GM19455 (cell line): Measurements from ENCODE around the gene GORAB.

Experiments
- ATAC-seq: cut with Tn5 transposase; IDR thresholded peaks from one replicate; pipeline ENCODE4 v1.9.1; 2021; ENCODE audit not compliant: unreplicated experiment

The GORAB gene

GRCh38 chr1:170537798-170538503 lies 6.0 kb downstream of the GORAB start:
- ATAC-seq: no peak

- ATAC-seq: no peak
These were observed 6.7 kb downstream of the GORAB start for GRCh38 chr1:170538687-170539086.

- no peak for ATAC-seq
These were observed 7.2 kb downstream of the GORAB start for GRCh38 chr1:170539154-170539553.

GRCh38 chr1:170544624-170545023 lies 12.7 kb downstream of the GORAB start:
- ATAC-seq: no peak

- ATAC-seq: no peak
These were observed 13.5 kb downstream of the GORAB start for GRCh38 chr1:170545476-170545875.

- no peak for ATAC-seq
These were observed 15.3 kb downstream of the GORAB start for GRCh38 chr1:170547255-170547654.

- no peak for ATAC-seq
These were observed 16.5 kb downstream of the GORAB start for GRCh38 chr1:170548497-170548896.

- no peak for ATAC-seq
These were observed 23.4 kb downstream of the GORAB start for GRCh38 chr1:170555370-170555769.

- no peak for ATAC-seq
These were observed 25.0 kb downstream of the GORAB start for GRCh38 chr1:170556917-170557316.

- no peak for ATAC-seq
These were observed 26.8 kb downstream of the GORAB start for GRCh38 chr1:170558731-170559130.

GRCh38 chr1:170559166-170559565 lies 27.2 kb downstream of the GORAB start:
- ATAC-seq: no peak

- ATAC-seq: no peak
These were observed 28.8 kb downstream of the GORAB start for GRCh38 chr1:170560681-170561285.

GRCh38 chr1:170562646-170563338 lies 30.8 kb downstream of the GORAB start:
- ATAC-seq: no peak

GRCh38 chr1:170567214-170567613 lies 35.2 kb downstream of the GORAB start:
- ATAC-seq: no peak

- ATAC-seq: no peak
These were observed 36.2 kb downstream of the GORAB start for GRCh38 chr1:170568197-170568596.

GRCh38 chr1:170576980-170577379 lies 45.0 kb downstream of the GORAB start:
- no peak for ATAC-seq

- no peak for ATAC-seq
These were observed 46.4 kb downstream of the GORAB start for GRCh38 chr1:170578359-170578758.

GRCh38 chr1:170580636-170581440 lies 48.9 kb downstream of the GORAB start:
- ATAC-seq: no peak

- ATAC-seq: no peak
These were observed 51.2 kb downstream of the GORAB start for GRCh38 chr1:170583186-170583585.

- ATAC-seq: no peak
These were observed 54.6 kb downstream of the GORAB start for GRCh38 chr1:170586321-170587252.
